ENCODE results near the gene PCDHGB7. TPM values are rescaled to one million over a fixed set of nuclear protein-coding genes. Genes with fewer than 3 reads are reported as not detected.
"Not testable (repeated sequence)": the region's sequence is repeated elsewhere in the genome, so short reads cannot be mapped to it uniquely, and the experiment has no call there.

PCDHGB7 gene
- total RNA-seq, 4 donors from 2014 or later = 7.0 to 10.1 (median 9.1) TPM

GRCh38 chr5:141373673-141374317, 43.7 kb upstream of the PCDHGB7 start, which contains the start of gene PCDHGA6:
Gene PCDHGA6 (plus strand): TSS chr5:141373891. CDS start chr5:141374084, 193 bp downstream.
- Histone ChIP-seq H3K4me3 (peak within 1 kb of the TSS in 1 of 4 donors; percentile 2), H3K36me3 (peaks cover 0 to 3% (median 0%) of the 10 kb centered on the region in 4 donors), H3K4me1 (no peaks in the 10 kb centered on the region), H3K27me3 (peaks cover 5% of the 10 kb centered on the region), H3K27ac (no peak within 1 kb of the TSS), H3K9me3 (peaks cover 19 to 95% of the 10 kb centered on the region in 2 donors)
- 43 to 53% methylated on average over 9 to 27 of the region's 27 CpGs for WGBS, 2 donors (ENCODE audit: low coverage in 1 of 2)
- TF ChIP-seq POLR2A (IDR thresholded peaks at IDR 0.05) = no peak
- no peak for TF ChIP-seq EP300 (IDR thresholded peaks at IDR 0.05; ENCODE audit: low read depth)
- no peak for DNase-seq
- in situ Hi-C loops (cut with MboI; ENCODE audit: low pct_ligation_motif_present in 1 of 4, low pct_unique_long_range_greater_than_20kb in 1 of 4, low sequenced_read_pairs in 3 of 4) (loop anchor here in 1 of 4 donors (25.0 kb wide), 1 partner anchor 189 kb away; no protein-coding TSS in a partner anchor), intact Hi-C loops (cut with DNase I; ENCODE audit: low total_unique reads) (no loop called here)

- H3K9me3 ChIP-seq = peaks cover 19 to 90% of the 10 kb centered on the region in 2 donors
- no peak for DNase-seq
- H3K4me3 ChIP-seq = no peak overlapping the region
- no peak overlapping the region for H3K27ac ChIP-seq
- H3K27me3 ChIP-seq = no peaks in the 10 kb centered on the region
- no peaks in the 10 kb centered on the region for H3K4me1 ChIP-seq
- H3K36me3 ChIP-seq = peaks cover 0 to 3% (median 0%) of the 10 kb centered on the region in 4 donors
- WGBS, 2 donors (ENCODE audit: low coverage in 1 of 2) = 73 to 84% methylated on average over 3 to 14 of the region's 14 CpGs
- in situ Hi-C loops (cut with MboI; ENCODE audit: low pct_ligation_motif_present in 1 of 4, low pct_unique_long_range_greater_than_20kb in 1 of 4, low sequenced_read_pairs in 3 of 4) (loop anchor here in 2 of 4 donors (25.0 kb wide), 2 partner anchors 162 to 188 kb away; partner anchors contain the start of genes PCDHB12 (in 1 of the 2), PCDHB13 (in 1 of the 2) and PCDHB14 (in 1 of the 2)), intact Hi-C loops (cut with DNase I; ENCODE audit: low total_unique reads) (no loop called here)
- TF ChIP-seq EP300 (IDR thresholded peaks at IDR 0.05; ENCODE audit: low read depth) (no peak), POLR2AphosphoS5 (IDR thresholded peaks at IDR 0.05) (no peak), POLR2A (IDR thresholded peaks at IDR 0.05) (no peak), CTCF (IDR thresholded peaks at IDR 0.05) (no peak)
Observed at GRCh38 chr5:141374627-141375026, 42.9 kb upstream of the PCDHGB7 start.

- in situ Hi-C loops (cut with MboI; ENCODE audit: low pct_ligation_motif_present in 1 of 4, low pct_unique_long_range_greater_than_20kb in 1 of 4, low sequenced_read_pairs in 3 of 4) = loop anchor here in 1 of 4 donors (25.0 kb wide), 1 partner anchor 163 kb away; the partner anchor contains the start of genes PCDHB12, PCDHB13 and PCDHB14
- H3K36me3 ChIP-seq; H3K4me1 ChIP-seq; DNase-seq; intact Hi-C loops (cut with DNase I; ENCODE audit: low total_unique reads); H3K27ac ChIP-seq; H3K27me3 ChIP-seq; H3K4me3 ChIP-seq: not testable (repeated sequence)
- WGBS, 2 donors (ENCODE audit: low coverage in 1 of 2) = 69% methylated on average over 24 of the region's 48 CpGs; no CpG with 5 or more reads in 1 of the 2 donors
- peaks cover 17 to 87% of the 10 kb centered on the region in 2 donors for H3K9me3 ChIP-seq
Observed at GRCh38 chr5:141375444-141376155, 41.9 kb upstream of the PCDHGB7 start.

GRCh38 chr5:141382469-141383294, 34.8 kb upstream of the PCDHGB7 start, which contains the start of gene PCDHGA7:
Gene PCDHGA7 (plus strand): TSS chr5:141382742. CDS start chr5:141382900, 158 bp downstream.
- Histone ChIP-seq H3K4me1 (no peaks in the 10 kb centered on the region), H3K4me3 (peak within 1 kb of the TSS in 1 of 4 donors; percentile 21), H3K36me3 (no peaks in the 10 kb centered on the region), H3K27ac (no peak within 1 kb of the TSS), H3K27me3 (peaks cover 13% of the 10 kb centered on the region), H3K9me3 (peaks cover 54 to 84% of the 10 kb centered on the region in 2 donors)
- WGBS, 2 donors (ENCODE audit: low coverage in 1 of 2) = 9 to 32% methylated on average over 7 to 37 of the region's 37 CpGs
- in situ Hi-C loops (cut with MboI; ENCODE audit: low pct_ligation_motif_present in 1 of 4, low pct_unique_long_range_greater_than_20kb in 1 of 4, low sequenced_read_pairs in 3 of 4) (loop anchor here in 1 of 4 donors (25.0 kb wide), 1 partner anchor 170 kb away; the partner anchor contains the start of genes PCDHB12, PCDHB13 and PCDHB14), intact Hi-C loops (cut with DNase I; ENCODE audit: low total_unique reads) (no loop called here)
- DNase-seq = no peak
- TF ChIP-seq CTCF (IDR thresholded peaks at IDR 0.05) = no peak
- no peak for TF ChIP-seq POLR2AphosphoS5 (IDR thresholded peaks at IDR 0.05)
- TF ChIP-seq EP300 (IDR thresholded peaks at IDR 0.05; ENCODE audit: low read depth) = no peak
- no peak for TF ChIP-seq POLR2A (IDR thresholded peaks at IDR 0.05)

Measured in transverse colon (tissue), 4 donors.